ENCODE results near the gene FARP1.

DNA sequence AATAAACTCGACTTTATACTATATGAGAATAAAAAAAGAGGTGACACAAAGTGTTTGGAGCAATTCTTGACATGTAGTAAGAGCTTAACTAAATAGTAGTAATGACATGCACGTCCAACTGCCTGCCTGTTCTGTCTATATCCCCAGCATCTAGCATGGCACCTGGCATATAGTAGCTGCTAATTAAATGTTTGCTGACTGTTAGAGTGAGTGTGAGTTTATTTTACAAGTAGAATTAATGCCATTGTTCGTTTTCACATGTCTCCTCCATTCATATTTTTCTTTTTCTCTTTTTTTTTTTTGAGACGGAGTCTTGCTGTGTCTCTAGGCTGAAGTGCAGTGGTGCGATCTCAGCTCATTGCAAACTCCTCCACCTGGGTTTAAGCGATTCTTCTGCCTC is 72.6 kb downstream of the FARP1 start:
- no peak for TF ChIP-seq CTCF (IDR thresholded peaks at IDR 0.05; ENCODE audit: insufficient read depth, low read depth, low read length)
- no peak for TF ChIP-seq EZH2 (IDR thresholded peaks at IDR 0.05; ENCODE audit: insufficient read depth, low read length)

Data from astrocyte (in vitro differentiated cells and primary cell).